Subcutaneous adipose tissue (tissue), 4 donors: ENCODE results near the gene OR10D3. TPM values are rescaled to one million over a fixed set of nuclear protein-coding genes. Genes with fewer than 3 reads are reported as not detected.

Experiments used
- CTCF ChIP-seq: fragments of 450-650 bp; IDR thresholded peaks from one replicate; pipeline ENCODE4 v1.5.1; 2016; ENCODE audit warnings: low read depth, mild to moderate bottlenecking, control low read depth, antibody characterized with exemption, moderate library complexity
- total RNA-seq, 4 donors: library from RNA; depleted of rRNA; stranded (reverse); fragments of >200 nt; gene quantifications; one replicate each; pipeline ENCODE4 v1.1.0, GENCODE V29; 2016

Gene OR10D3
- total RNA-seq, 4 donors from 2014 or later: not detected

- TF ChIP-seq CTCF: no peak
Measured at GRCh38 chr11:124160986-124161385, 22.2 kb upstream of the OR10D3 start.

GRCh38 chr11:124167826-124168231 is 15.3 kb upstream of the OR10D3 start:
- no peak for TF ChIP-seq CTCF

- no peak for TF ChIP-seq CTCF
Measured at GRCh38 chr11:124168796-124169195, 14.3 kb upstream of the OR10D3 start.

GRCh38 chr11:124170801-124171586 is 12.2 kb upstream of the OR10D3 start:
- no peak for TF ChIP-seq CTCF

- no peak for TF ChIP-seq CTCF
Measured at GRCh38 chr11:124172101-124172500, 11.0 kb upstream of the OR10D3 start.

- no peak for TF ChIP-seq CTCF
Measured at GRCh38 chr11:124172599-124172998, 10.5 kb upstream of the OR10D3 start.

GRCh38 chr11:124174001-124174583 is 9.1 kb upstream of the OR10D3 start:
- TF ChIP-seq CTCF: no peak
